Astrocyte (in vitro differentiated cells and primary cell): ENCODE data around the gene PHETA2. TPM values are rescaled to one million over a fixed set of nuclear protein-coding genes. Genes with fewer than 3 reads are reported as not detected.
"Not testable (repeated sequence)": the region's sequence is repeated elsewhere in the genome, so short reads cannot be mapped to it uniquely, and the experiment has no call there.

Experiments
- DNase-seq: peaks from one replicate; pipeline ENCODE4 v3.0.0-alpha.2; 2010; ENCODE audit warnings: low read depth
- FAIRE-seq: peaks from 2 replicates; lab custom pipeline; 2011; peaks lifted over from hg19 to GRCh38; lab: Jason Lieb, UNC
- H2AFZ ChIP-seq: 2 replicates; pipeline ENCODE4 v1.6.0; 2012; ENCODE audit warnings: low read depth, low read length, inconsistent platforms
- H3K27ac ChIP-seq: 2 replicates; pipeline ENCODE4 v1.5.1; 2011; ENCODE audit warnings: low read depth, low read length, inconsistent platforms
- H3K27me3 ChIP-seq: 2 replicates; pipeline ENCODE4 v1.6.0; 2011; ENCODE audit warnings: low read length, inconsistent platforms; ENCODE audit not compliant: insufficient read depth
- H3K36me3 ChIP-seq: 2 replicates; pipeline ENCODE4 v1.5.1; 2011; ENCODE audit warnings: low read length, inconsistent platforms; ENCODE audit not compliant: insufficient read depth
- H3K4me1 ChIP-seq: 2 replicates; pipeline ENCODE4 v1.5.1; 2011; ENCODE audit warnings: low read length, inconsistent platforms; ENCODE audit not compliant: insufficient read depth
- H3K4me2 ChIP-seq: 2 replicates; pipeline ENCODE4 v1.6.0; 2012; ENCODE audit warnings: low read length, inconsistent platforms
- H3K4me3 ChIP-seq: 2 replicates; pipeline ENCODE4 v1.5.1; 2011; ENCODE audit warnings: low read depth, mild to moderate bottlenecking, low read length, inconsistent platforms; ENCODE audit not compliant: insufficient read depth
- H3K79me2 ChIP-seq: 2 replicates; pipeline ENCODE4 v1.6.0; 2012; ENCODE audit warnings: mild to moderate bottlenecking, low read length, inconsistent platforms; ENCODE audit not compliant: insufficient read depth
- H3K9ac ChIP-seq: 2 replicates; pipeline ENCODE4 v1.6.0; 2012; ENCODE audit warnings: mild to moderate bottlenecking, low read length, inconsistent platforms
- H3K9me3 ChIP-seq: 2 replicates; pipeline ENCODE4 v1.5.1; 2012; ENCODE audit warnings: low read depth, mild to moderate bottlenecking, low read length, inconsistent platforms; ENCODE audit not compliant: insufficient read depth
- H4K20me1 ChIP-seq: 2 replicates; pipeline ENCODE4 v1.6.0; 2012; ENCODE audit warnings: low read length, inconsistent platforms; ENCODE audit not compliant: insufficient read depth
- H3K27ac Mint-ChIP-seq: one replicate; pipeline ENCODE4 v1.8.0; 2021; ENCODE audit warnings: mild to moderate bottlenecking, mixed read lengths; ENCODE audit not compliant: unreplicated experiment
- H3K27me3 Mint-ChIP-seq: one replicate; pipeline ENCODE4 v1.8.0; 2021; ENCODE audit warnings: low read depth, mixed read lengths; ENCODE audit not compliant: unreplicated experiment
- H3K36me3 Mint-ChIP-seq: one replicate; pipeline ENCODE4 v1.8.0; 2021; ENCODE audit warnings: low read depth, mixed read lengths; ENCODE audit not compliant: unreplicated experiment
- H3K4me1 Mint-ChIP-seq: one replicate; pipeline ENCODE4 v1.8.0; 2021; ENCODE audit warnings: low read depth, mixed read lengths; ENCODE audit not compliant: unreplicated experiment
- H3K4me3 Mint-ChIP-seq: one replicate; pipeline ENCODE4 v1.8.0; 2021; ENCODE audit warnings: mild to moderate bottlenecking, moderate library complexity, mixed read lengths; ENCODE audit not compliant: unreplicated experiment
- H3K9me3 Mint-ChIP-seq: one replicate; pipeline ENCODE4 v1.8.0; 2021; ENCODE audit warnings: mild to moderate bottlenecking, mixed read lengths; ENCODE audit not compliant: unreplicated experiment
- CTCF ChIP-seq: IDR thresholded peaks from 2 replicates; pipeline ENCODE4 v1.5.1; 2011; ENCODE audit warnings: low read depth, mild to moderate bottlenecking, inconsistent platforms, low read length, moderate library complexity; ENCODE audit not compliant: insufficient read depth
- EZH2 ChIP-seq: IDR thresholded peaks from 2 replicates; pipeline ENCODE4 v1.6.1; 2012; ENCODE audit warnings: mild to moderate bottlenecking, low read length, inconsistent platforms; ENCODE audit not compliant: insufficient read depth
- total RNA-seq: library from RNA; stranded (reverse); gene quantifications from 2 replicates; pipeline ENCODE4 v1.2.1, GENCODE V29; 2021

The PHETA2 gene
- total RNA-seq, 1 donor from 2014 or later: 0.18 TPM

DNA sequence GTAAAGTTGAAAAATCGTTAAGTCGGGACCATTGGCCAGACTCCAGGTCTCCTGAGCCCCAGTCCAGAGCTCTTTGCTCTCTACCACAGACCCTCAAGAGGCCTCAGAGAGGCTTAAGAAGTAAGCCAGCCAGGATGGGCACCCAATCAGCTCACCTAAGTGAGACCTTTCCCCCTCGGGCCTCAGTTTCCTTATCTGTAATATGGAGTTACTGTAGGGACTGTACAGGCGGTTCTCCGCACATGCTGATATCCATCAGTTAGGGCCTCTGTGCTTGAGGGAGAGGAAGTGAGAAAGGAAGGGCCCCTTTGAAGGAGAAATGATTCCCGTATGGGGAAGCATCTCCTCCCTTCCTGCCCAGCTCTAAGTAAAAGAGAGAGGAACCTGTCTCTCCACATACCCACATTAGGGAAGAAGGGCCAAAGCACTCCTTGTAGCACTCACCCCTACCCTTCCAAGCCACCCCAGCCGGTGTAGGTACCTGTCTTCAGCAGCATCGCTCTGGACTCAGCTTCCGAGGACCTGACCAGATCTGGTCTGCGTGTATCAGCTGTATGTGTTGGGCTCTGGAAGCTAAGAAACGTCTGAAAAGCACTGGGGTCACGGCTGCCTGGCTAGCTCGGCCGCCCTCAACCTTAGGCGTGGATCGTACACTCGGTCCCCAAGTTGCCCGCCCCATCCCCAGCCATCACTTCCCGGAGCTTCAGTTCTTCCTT, 4.1 kb upstream of the PHETA2 start:
- Histone ChIP-seq H3K79me2 (peaks cover 8% of the 10 kb centered on the region), H3K27ac (peak overlapping the region; percentile 68), H2AFZ (peak overlapping the region; percentile 96), H3K9ac (peak overlapping the region; percentile 79), H3K4me1 (peaks cover 18% of the 10 kb centered on the region), H3K36me3 (no peaks in the 10 kb centered on the region), H3K4me2 (peak overlapping the region; percentile 94), H3K27me3 (no peaks in the 10 kb centered on the region), H3K9me3 (no peaks in the 10 kb centered on the region), H3K4me3 (peak overlapping the region; percentile 65), H4K20me1 (no peaks in the 10 kb centered on the region)
- DNase-seq (no peak), FAIRE-seq (no peak)
- Mint-ChIP-seq H3K4me3 (peak overlapping the region; percentile 84), H3K27me3 (no peaks in the 10 kb centered on the region), H3K4me1 (no peaks in the 10 kb centered on the region), H3K9me3 (peaks cover 8% of the 10 kb centered on the region), H3K36me3 (peaks cover 11% of the 10 kb centered on the region), H3K27ac (no peak overlapping the region)
- TF ChIP-seq EZH2 (no peak), CTCF (no peak)

DNA sequence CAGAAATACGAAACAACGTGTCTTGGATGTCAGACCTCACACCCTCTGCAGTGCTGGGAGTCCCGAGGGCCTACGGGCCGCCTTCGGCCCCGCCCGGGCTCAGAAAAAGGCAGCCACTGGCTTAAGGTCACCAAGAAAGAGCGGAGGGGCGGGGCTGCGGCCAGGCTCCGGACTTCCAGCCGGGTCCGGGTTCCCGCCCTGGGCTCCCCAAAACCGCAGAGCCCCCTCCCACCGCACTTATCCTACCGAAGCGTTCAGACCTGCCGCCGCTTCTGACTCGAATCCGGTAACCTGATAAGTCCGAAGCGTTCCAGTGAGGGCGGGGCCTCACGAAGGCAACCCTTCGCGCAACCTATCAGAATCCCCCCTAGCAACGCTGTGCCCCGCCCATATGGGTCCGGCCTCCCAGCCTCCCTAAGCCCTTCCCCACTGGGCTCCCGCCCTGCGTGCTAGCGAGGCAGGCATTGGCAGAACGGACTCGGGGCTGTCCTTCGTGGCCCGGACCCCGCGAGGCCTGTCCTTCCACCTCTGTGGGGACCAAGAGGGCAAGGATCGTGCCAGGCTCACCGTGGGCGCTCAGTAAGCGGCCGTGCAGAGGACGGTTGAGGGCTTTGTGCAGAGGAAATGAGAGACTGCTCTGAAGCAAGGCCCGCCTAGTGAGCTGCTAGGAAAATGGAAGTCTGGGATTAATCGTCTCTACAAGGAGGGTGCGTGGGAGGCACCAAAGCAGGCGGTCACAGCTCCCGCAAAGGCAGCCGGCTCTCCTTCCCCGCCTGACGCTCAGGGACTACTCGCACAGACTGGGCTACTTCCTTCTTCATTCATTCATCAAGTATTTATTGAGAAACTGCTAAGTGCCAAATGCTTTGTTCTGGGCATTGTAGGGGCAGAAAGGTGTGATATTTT, 3.3 kb upstream of the PHETA2 start, which contains the start of gene NAGA:
Gene NAGA (minus strand): TSS at position 296 of the 906 bp plus-strand sequence. CDS start 515 bp downstream, outside the sequence.
- Histone ChIP-seq H3K27me3 (no peaks in the 10 kb centered on the region), H4K20me1 (no peaks in the 10 kb centered on the region), H3K9ac (peak within 1 kb of the TSS; percentile 79), H3K79me2 (peaks cover 14% of the 10 kb centered on the region), H3K4me3 (peak within 1 kb of the TSS; percentile 65), H3K9me3 (no peaks in the 10 kb centered on the region), H2AFZ (peak within 1 kb of the TSS; percentile 96), H3K36me3 (no peaks in the 10 kb centered on the region), H3K4me2 (peak within 1 kb of the TSS; percentile 94), H3K4me1 (peaks cover 20% of the 10 kb centered on the region), H3K27ac (peak within 1 kb of the TSS; percentile 68)
- DNase-seq: peak; percentile 95
- peak; percentile 96 for FAIRE-seq
- no peaks in the 10 kb centered on the region for H3K27me3 Mint-ChIP-seq
- peak within 1 kb of the TSS; percentile 47 for H3K27ac Mint-ChIP-seq
- peak within 1 kb of the TSS; percentile 84 for H3K4me3 Mint-ChIP-seq
- no peak for TF ChIP-seq EZH2
- no peak for TF ChIP-seq CTCF
- peaks cover 13% of the 10 kb centered on the region for H3K9me3 Mint-ChIP-seq
- no peaks in the 10 kb centered on the region for H3K4me1 Mint-ChIP-seq
- H3K36me3 Mint-ChIP-seq: peaks cover 9% of the 10 kb centered on the region

DNA sequence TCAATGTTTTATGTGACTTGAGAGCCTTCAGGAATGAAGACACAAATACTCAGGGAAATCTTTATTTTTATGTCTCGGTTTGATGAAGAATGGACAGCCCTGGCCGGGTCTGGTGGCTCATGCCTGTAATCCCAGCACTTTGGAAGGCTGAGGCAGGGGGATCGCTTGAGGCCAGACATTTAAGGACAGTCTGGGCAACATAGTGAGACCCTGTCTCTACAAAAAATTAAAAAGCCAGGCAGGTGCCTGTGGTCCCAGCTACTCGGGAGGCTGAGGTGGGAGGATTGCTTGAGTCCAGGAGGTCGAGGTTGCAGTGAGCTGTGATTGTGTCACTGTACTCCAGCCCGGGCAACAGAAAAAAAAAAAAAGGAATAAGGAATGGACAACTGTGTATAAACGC, 2.5 kb upstream of the PHETA2 start:
- H3K4me1 ChIP-seq: peaks cover 20% of the 10 kb centered on the region
- peak overlapping the region; percentile 68 for H3K27ac ChIP-seq
- peaks cover 13% of the 10 kb centered on the region for H3K9me3 Mint-ChIP-seq
- not testable (repeated sequence) for H3K27me3 Mint-ChIP-seq, H4K20me1 ChIP-seq, H3K4me3 Mint-ChIP-seq, FAIRE-seq, H3K27ac Mint-ChIP-seq, H3K36me3 ChIP-seq, DNase-seq, H3K4me1 Mint-ChIP-seq, H3K9me3 ChIP-seq, H3K36me3 Mint-ChIP-seq, H3K27me3 ChIP-seq
- H2AFZ ChIP-seq: peak overlapping the region; percentile 96
- H3K4me3 ChIP-seq: peak overlapping the region; percentile 65
- peaks cover 14% of the 10 kb centered on the region for H3K79me2 ChIP-seq
- H3K9ac ChIP-seq: peak overlapping the region; percentile 79
- H3K4me2 ChIP-seq: peak overlapping the region; percentile 94
